SHP77 treated with DMSO at 0.1 percent for 48 hours (cell line): ENCODE data around the gene IP6K2.

Experiments used
- DNase-seq: peaks from one replicate; lab custom pipeline; 2025; lab: John Stamatoyannopoulos, UW

Gene IP6K2

GRCh38 chr3:48662753-48663488 lies 54.1 kb downstream of the IP6K2 start, which contains the start of gene CELSR3:
TSS of gene CELSR3 (minus strand) at chr3:48662886. CDS start at chr3:48662634, 252 bp downstream.
- DNase-seq = peak; percentile 58

- no peak for DNase-seq
Measured at GRCh38 chr3:48662145-48662752, 54.8 kb downstream of the IP6K2 start.

GRCh38 chr3:48661501-48662144 lies 55.4 kb downstream of the IP6K2 start:
- DNase-seq = no peak

GRCh38 chr3:48660800-48661400 lies 56.1 kb downstream of the IP6K2 start:
- DNase-seq = no peak

GRCh38 chr3:48656841-48657281 lies 60.2 kb downstream of the IP6K2 start:
- DNase-seq = no peak

GRCh38 chr3:48656061-48656840 lies 60.8 kb downstream of the IP6K2 start:
- DNase-seq = no peak

GRCh38 chr3:48655606-48656005 lies 61.4 kb downstream of the IP6K2 start:
- DNase-seq = no peak

GRCh38 chr3:48655063-48655462 lies 62.0 kb downstream of the IP6K2 start:
- DNase-seq = no peak

- DNase-seq = no peak
Measured at GRCh38 chr3:48652923-48653715, 63.9 kb downstream of the IP6K2 start.

GRCh38 chr3:48651771-48652170 lies 65.2 kb downstream of the IP6K2 start:
- DNase-seq = no peak

GRCh38 chr3:48650723-48651122 lies 66.3 kb downstream of the IP6K2 start:
- no peak for DNase-seq

GRCh38 chr3:48648188-48648850 lies 68.7 kb downstream of the IP6K2 start:
- no peak for DNase-seq

- DNase-seq = no peak
Measured at GRCh38 chr3:48647714-48648113, 69.3 kb downstream of the IP6K2 start.

- DNase-seq = no peak
Measured at GRCh38 chr3:48644898-48645760, 71.9 kb downstream of the IP6K2 start.

GRCh38 chr3:48642605-48643004 lies 74.4 kb downstream of the IP6K2 start:
- no peak for DNase-seq

GRCh38 chr3:48641396-48641795 lies 75.6 kb downstream of the IP6K2 start:
- no peak for DNase-seq

GRCh38 chr3:48639944-48640606 lies 76.9 kb downstream of the IP6K2 start:
- no peak for DNase-seq
